Superior temporal gyrus (tissue), 1 donor: ENCODE data around the gene NR5A1.

ENCODE experiments used
- DNase-seq: peaks from one replicate; pipeline ENCODE4 v3.0.0-alpha.2; 2016; ENCODE audit errors: extremely low spot score

NR5A1 gene

DNA sequence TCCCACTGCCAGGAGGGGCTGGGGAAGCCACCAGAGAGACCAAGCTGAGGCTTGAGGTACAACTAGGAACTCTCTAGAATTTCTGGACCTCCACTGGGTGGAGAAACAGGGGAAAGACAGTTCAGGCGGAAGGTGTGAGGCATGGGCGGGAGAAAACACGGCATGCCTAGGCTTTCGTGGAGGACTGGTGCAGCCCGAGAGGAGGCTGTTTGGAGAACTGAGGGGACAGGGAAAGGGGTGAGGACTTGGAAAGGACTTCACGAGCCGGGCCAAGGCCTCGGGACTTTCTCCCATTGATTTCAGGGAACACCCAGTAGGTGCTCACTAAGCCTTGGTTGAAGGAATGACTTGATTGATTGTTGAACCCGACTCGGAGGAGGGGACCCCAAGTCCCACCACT, 66.4 kb downstream of the NR5A1 start:
- DNase-seq = no peak

DNA sequence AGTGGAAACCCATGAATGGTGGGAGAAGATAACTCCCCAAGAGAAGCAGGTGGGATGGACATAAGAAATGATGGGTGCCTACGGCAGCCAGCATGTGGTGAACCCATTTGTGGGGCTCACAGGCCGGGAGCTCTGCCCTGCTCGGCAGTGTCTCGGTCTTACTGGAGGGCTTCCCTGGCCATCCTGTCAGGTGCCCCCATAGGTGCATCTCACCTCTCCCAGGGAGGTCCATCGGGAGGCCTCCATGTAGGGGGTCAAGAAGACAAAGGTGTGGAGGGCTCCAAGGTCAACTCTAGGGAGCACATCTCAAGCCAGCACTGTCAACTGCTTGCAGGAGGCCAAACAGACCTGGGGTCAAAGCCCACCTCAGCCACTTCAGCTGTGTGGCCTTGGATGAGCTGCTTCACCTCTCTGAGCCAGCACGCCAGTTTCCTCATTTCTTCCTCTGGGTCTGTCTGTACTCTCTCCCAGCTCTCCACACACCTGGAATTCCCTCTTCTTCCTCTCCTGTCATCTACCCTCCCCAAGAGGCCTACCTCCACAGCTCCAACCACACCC, 67.4 kb downstream of the NR5A1 start:
- no peak for DNase-seq

DNA sequence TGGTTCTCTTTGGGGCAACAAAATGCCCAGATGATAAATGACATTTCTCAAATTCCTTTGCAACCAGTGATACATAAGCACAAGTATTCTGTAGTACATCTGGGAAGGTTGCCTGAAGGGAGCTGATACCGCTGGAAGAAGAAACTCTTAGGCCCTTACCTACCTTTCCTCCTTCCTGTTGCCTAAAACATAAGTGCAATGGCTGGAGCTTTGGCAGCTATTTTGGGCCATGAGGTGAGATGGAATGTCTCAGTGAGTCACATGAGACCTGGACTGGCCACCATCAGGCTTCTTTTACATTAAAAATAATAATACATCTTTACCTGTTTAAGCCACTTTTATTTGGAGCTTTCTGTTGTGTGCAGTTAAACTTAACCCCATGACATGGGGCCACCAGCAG, 68.1 kb downstream of the NR5A1 start:
- DNase-seq = no peak

DNA sequence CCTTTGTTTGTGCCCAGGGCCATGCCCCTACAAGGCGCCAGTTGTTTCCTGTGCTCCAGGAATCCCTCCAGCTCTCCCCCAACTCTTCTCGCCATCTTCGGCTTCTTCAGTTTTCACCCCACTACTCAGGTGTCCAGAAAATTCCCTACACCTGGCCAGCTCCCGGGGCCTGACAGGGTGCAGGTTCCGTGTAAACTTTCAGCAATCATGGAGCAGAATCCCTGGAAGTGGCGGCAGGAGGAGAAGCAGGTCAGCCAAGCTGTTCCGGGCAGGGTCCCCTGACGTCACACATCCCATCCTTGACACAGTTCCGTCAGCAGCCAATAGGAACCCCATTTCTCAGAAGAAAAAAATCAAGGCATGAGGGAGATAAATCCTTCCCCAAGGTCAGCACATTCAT, 69.1 kb downstream of the NR5A1 start:
- DNase-seq = no peak

DNA sequence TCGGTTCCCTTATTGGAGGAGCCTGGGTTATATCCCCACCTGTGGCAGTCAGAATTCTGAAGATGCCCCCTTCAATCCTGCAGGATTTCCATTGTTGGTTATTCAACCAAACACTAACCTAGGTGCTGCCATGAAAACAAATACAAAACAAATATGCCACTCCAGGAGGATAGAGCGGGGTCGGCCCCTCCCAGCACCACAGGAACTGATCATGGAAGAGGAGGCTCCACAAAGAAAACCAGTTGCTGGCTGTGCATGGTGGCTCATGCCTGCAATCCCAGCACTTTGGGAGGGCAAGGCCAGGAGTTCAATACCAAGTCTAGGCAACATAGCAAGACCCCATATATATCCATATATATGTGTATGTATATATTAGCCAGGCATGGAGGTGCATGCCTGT, 70.1 kb downstream of the NR5A1 start:
- DNase-seq = no peak

DNA sequence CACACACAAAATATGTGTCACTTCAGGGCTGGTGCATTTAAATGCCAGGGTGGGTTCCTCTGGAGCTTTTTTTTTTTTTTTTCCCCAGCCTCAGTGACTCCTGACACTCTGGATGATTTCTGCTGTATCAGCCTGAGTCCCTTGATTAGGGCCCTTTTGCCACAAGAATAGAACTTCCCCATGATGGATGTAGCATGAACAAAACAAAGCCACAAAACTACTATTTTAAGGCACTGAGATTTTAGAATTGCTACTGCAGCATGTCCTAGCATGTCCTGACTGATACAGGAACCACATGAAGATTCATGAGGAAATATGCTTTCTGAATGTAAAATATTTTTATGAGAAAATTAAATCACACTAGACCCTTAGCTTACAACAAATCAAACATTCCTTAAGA, 70.9 kb downstream of the NR5A1 start:
- DNase-seq = no peak
